Stomach (tissue), 9 donors: ENCODE data around the gene LNX2. TPM values are rescaled to one million over a fixed set of nuclear protein-coding genes. Genes with fewer than 3 reads are reported as not detected.

Experiments
- DNase-seq, 2 donors: peaks; one replicate each; pipeline versions ENCODE4 v3.0.0 to v3.0.0-alpha.2; 2013 to 2019
- H3K27ac ChIP-seq, 5 donors: fragments of 200-600 bp in 4 of 5; sonication (generic) in 4 of 5; one replicate each; pipeline ENCODE4 v1.5.1; 2013 to 2019; ENCODE audit warnings: mild to moderate bottlenecking in 1 of 5, moderate library complexity in 1 of 5
- H3K27me3 ChIP-seq, 3 donors: fragments of 200-600 bp; sonication (generic); one replicate each; pipeline ENCODE4 v1.5.1; 2017 to 2019; ENCODE audit warnings: mixed run types in 1 of 3
- H3K36me3 ChIP-seq, 4 donors: fragments of 200-600 bp; sonication (generic); 1 replicate in 3 of 4; 2 replicates in 1 of 4; pipeline ENCODE4 v1.5.1; 2016 to 2019
- H3K4me1 ChIP-seq, 4 donors: fragments of 200-600 bp; sonication (generic); one replicate each; pipeline ENCODE4 v1.5.1; 2016 to 2019
- H3K4me3 ChIP-seq, 4 donors: fragments of 200-600 bp; sonication (generic) in 3 of 4; one replicate each; pipeline ENCODE4 v1.5.1; 2016 to 2019; ENCODE audit warnings: mild to moderate bottlenecking in 1 of 4
- H3K9me3 ChIP-seq, 4 donors: fragments of 200-600 bp; sonication (generic); one replicate each; pipeline ENCODE4 v1.5.1; 2016 to 2019
- EP300 ChIP-seq: sonication (generic); formaldehyde crosslinking; IDR thresholded peaks from one replicate; pipeline ENCODE4 v1.6.1; 2017; ENCODE audit warnings: antibody characterized with exemption
- POLR2A ChIP-seq, 4 donors: fragments of 450-650 bp; IDR thresholded peaks; one replicate each; pipeline ENCODE4 v1.6.1; 2016; ENCODE audit warnings: antibody characterized with exemption in 4 of 4, control low read depth in 2 of 4, mild to moderate bottlenecking in 1 of 4, moderate library complexity in 1 of 4
- POLR2AphosphoS5 ChIP-seq, 3 donors: sonication (generic); formaldehyde crosslinking; IDR thresholded peaks; one replicate each; pipeline ENCODE4 v1.6.1; 2016; ENCODE audit warnings: antibody characterized with exemption in 3 of 3
- WGBS, 5 donors: extraction: QIAGEN DNeasy Blood & Tissue Kit in 3 of 5; methylation state at CpG; one replicate each; pipeline versions ENCODE4 v1.1.5 to v1.1.7; 2013 to 2018; 5-methylcytosine and 5-hydroxymethylcytosine counted together
- intact Hi-C: fragments of 100-400 bp; cut with DNase I; formaldehyde crosslinking; loops from one replicate; pipeline ENCODE4 v1.15.1; 2023; ENCODE audit warnings: low total_unique reads
- polyA plus RNA-seq, 3 donors: library from polyadenylated mRNA; stranded (reverse); fragments of 200-250 nt; gene quantifications; one replicate each; pipeline ENCODE4 v1.2.3, GENCODE V29; 2013
- total RNA-seq, 5 donors: library from RNA; depleted of rRNA; stranded (reverse); fragments of >200 nt; gene quantifications; one replicate each; pipeline versions ENCODE4 v1.1.0 to v1.2.3, GENCODE V29; 2014 to 2016
- TF ChIP-seq, protein P1 (sequence below), 7 experiments: fragments of 450-650 bp in 4 of 7; fragments of 200-600 bp in 3 of 7; sonication (generic) in 3 of 7; IDR thresholded peaks; one replicate each; pipeline ENCODE4 v1.5.1; 2016 to 2019; ENCODE audit warnings: antibody characterized with exemption in 7 of 7, control low read depth in 2 of 7, mild to moderate bottlenecking in 1 of 7
- donor health status: healthy with polysubstance abuse.
- donor health status: Bipolar disorder and iron deficiency.
- donor health status: healthy.

The LNX2 gene
- total and polyA plus RNA-seq, 8 donors = 3.5 to 35.7 (median 9.3) TPM

DNA sequence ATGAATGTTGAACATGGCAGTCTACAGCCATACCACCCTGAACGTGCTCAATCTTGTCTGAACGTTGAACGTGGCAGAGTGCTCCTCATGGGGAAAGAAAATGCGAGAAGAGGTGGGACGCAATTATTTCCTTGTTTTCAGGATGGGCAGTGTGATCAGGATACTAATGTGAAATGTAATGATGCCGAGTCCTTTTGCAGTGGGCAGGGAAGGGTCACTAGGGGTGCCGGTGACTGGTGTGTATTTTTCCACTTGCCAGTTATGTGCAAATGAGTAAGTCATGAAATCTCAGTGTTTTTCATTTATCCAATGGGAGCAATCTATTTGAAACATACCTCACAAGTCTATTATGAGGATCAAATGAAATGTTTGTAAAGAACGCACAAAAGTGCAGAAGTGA is 84.8 kb downstream of the LNX2 start:
- H3K27me3 ChIP-seq = no peaks in the 10 kb centered on the region
- H3K36me3 ChIP-seq = no peaks in the 10 kb centered on the region
- no peak for TF ChIP-seq EP300
- TF ChIP-seq POLR2A (IDR thresholded peaks at IDR 0.05) = no peak
- TF ChIP-seq POLR2AphosphoS5 (IDR thresholded peaks at IDR 0.05) = no peak
- TF ChIP-seq, protein P1, sequence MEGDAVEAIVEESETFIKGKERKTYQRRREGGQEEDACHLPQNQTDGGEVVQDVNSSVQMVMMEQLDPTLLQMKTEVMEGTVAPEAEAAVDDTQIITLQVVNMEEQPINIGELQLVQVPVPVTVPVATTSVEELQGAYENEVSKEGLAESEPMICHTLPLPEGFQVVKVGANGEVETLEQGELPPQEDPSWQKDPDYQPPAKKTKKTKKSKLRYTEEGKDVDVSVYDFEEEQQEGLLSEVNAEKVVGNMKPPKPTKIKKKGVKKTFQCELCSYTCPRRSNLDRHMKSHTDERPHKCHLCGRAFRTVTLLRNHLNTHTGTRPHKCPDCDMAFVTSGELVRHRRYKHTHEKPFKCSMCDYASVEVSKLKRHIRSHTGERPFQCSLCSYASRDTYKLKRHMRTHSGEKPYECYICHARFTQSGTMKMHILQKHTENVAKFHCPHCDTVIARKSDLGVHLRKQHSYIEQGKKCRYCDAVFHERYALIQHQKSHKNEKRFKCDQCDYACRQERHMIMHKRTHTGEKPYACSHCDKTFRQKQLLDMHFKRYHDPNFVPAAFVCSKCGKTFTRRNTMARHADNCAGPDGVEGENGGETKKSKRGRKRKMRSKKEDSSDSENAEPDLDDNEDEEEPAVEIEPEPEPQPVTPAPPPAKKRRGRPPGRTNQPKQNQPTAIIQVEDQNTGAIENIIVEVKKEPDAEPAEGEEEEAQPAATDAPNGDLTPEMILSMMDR (IDR thresholded peaks at IDR 0.05) = no peak
- H3K4me1 ChIP-seq = peaks cover 8 to 17% (median 8%) of the 10 kb centered on the region in 4 donors
- no peak overlapping the region for H3K4me3 ChIP-seq
- intact Hi-C loops = loop anchor here (10.0 kb wide), 1 partner anchor 289 kb away; no protein-coding TSS in a partner anchor
- H3K27ac ChIP-seq = no peak overlapping the region
- H3K9me3 ChIP-seq = no peaks in the 10 kb centered on the region
- DNase-seq = no peak
- WGBS, 5 donors = 70 to 86% (median 73%) methylated on average over 8 of the region's 8 CpGs

DNA sequence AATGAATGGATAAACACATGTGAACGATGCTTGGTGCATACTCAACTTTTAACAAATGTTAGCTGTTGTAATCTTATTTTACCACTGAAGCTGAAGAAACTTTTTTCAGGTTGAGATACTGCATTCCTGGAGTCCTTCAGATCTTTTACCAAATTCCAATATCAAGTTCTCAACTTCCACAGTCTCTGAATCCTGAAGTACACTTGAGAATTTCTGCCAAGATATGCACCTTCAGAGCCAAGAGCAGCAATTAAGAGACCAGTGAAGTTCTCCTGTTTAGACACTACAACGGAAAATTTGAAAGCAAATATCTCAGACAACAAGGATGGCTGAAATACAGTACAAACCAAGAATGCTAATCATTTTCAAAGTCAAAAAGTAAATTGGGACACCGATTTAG is 85.3 kb downstream of the LNX2 start:
- Histone ChIP-seq H3K4me1 (peaks cover 8 to 17% (median 8%) of the 10 kb centered on the region in 4 donors), H3K4me3 (no peak overlapping the region), H3K9me3 (no peaks in the 10 kb centered on the region), H3K27ac (no peak overlapping the region), H3K27me3 (no peaks in the 10 kb centered on the region), H3K36me3 (no peaks in the 10 kb centered on the region)
- DNase-seq = no peak
- intact Hi-C loops = loop anchor here (10.0 kb wide), 1 partner anchor 290 kb away; no protein-coding TSS in a partner anchor
- TF ChIP-seq POLR2A (IDR thresholded peaks at IDR 0.05) (no peak), EP300 (no peak), POLR2AphosphoS5 (IDR thresholded peaks at IDR 0.05) (no peak)
- TF ChIP-seq, protein P1 (IDR thresholded peaks at IDR 0.05) = no peak
- 48 to 68% (median 62%) methylated on average over 3 of the region's 3 CpGs for WGBS, 5 donors

DNA sequence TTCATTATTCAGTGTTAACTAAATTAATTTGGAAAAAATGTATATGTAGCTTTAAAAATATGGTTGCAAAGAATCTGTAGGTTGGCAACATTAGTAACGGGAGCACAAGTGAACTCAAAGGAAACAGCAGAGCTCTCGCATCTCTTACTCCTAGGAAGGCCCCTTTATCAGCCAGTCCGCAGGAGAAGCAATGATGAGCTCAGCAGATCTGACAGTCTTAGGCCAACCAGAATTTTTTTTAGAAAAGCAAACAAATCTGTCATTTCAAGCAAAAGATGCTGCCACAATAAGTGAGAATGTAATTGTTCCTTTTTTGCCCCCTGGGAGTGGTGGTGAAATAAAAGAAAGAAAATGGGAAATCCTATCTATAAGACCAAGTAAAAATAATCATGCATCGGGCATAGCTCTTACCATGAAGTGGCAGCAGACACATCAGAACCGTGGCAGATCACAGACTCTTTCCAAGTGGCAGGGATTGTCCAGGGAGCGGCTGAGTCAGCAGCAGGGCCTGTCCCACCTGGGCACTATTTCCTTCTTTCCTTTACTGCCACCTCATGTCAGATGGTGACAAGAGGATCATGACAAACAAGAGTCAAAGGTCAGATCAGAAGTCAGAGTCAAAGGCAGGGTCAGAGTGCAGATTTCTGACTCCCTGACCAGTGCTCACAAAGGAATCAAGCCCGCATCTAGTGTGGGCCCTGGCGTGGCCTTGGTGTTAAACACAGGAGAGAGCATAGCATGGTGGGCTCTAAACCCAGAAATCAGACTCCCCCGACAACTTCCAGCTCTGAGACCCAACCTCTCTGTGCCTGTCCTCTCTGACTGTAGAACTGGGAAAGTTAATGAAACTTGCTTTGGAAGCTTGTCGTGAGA is 86.0 kb downstream of the LNX2 start:
- Histone ChIP-seq H3K27ac (no peak overlapping the region), H3K9me3 (no peaks in the 10 kb centered on the region), H3K4me1 (peaks cover 8 to 17% (median 8%) of the 10 kb centered on the region in 4 donors), H3K4me3 (no peak overlapping the region), H3K36me3 (no peaks in the 10 kb centered on the region), H3K27me3 (no peaks in the 10 kb centered on the region)
- TF ChIP-seq POLR2AphosphoS5 (IDR thresholded peaks at IDR 0.05) = no peak
- no peak for TF ChIP-seq POLR2A (IDR thresholded peaks at IDR 0.05)
- TF ChIP-seq, protein P1 (IDR thresholded peaks at IDR 0.05) = no peak
- no peak for TF ChIP-seq EP300
- intact Hi-C loops = loop anchor here (10.0 kb wide), 1 partner anchor 290 kb away; no protein-coding TSS in a partner anchor
- 80 to 84% (median 82%) methylated on average over 10 of the region's 10 CpGs for WGBS, 5 donors
- DNase-seq = no peak

DNA sequence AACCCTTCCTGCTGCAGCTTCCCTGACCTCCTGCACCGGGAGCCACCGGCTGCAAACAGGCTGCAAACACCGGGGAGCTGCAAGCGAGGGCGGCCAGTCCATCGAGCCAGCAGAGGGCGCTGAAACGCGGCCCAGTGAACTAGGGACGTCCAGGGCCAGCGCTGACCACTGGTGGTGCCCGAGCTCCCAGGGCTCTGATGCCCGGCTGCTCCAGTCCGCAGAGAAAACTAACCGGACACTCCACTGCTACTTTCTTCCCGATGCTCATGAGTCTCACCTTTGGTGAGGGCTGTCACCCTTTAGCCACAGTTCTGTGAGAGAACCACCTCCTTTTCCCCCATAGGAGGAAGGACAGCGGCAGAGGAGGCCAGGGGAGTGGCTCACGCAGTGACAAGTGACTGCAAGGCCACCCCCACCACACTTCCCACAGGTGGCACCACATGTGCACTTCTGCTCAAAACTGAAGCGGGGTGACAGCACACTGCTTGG is 87.1 kb downstream of the LNX2 start:
- Histone ChIP-seq H3K27ac (peak overlapping the region in 1 of 5 donors; percentile 26), H3K4me3 (peak overlapping the region in 3 of 4 donors; percentile 16 to 24 (median 20)), H3K4me1 (peaks cover 8 to 17% (median 8%) of the 10 kb centered on the region in 4 donors), H3K27me3 (no peaks in the 10 kb centered on the region), H3K9me3 (peaks cover 0 to 5% (median 2%) of the 10 kb centered on the region in 4 donors), H3K36me3 (no peaks in the 10 kb centered on the region)
- intact Hi-C loops = loop anchor here (10.0 kb wide), 1 partner anchor 292 kb away; no protein-coding TSS in a partner anchor
- 5 to 10% (median 6%) methylated on average over 17 to 19 of the region's 19 CpGs for WGBS, 5 donors
- DNase-seq = peak; percentile 92 to 94
- no peak for TF ChIP-seq POLR2A (IDR thresholded peaks at IDR 0.05)
- TF ChIP-seq EP300 = no peak
- peak in 1 of 3 donors; percentile 31 for TF ChIP-seq POLR2AphosphoS5 (IDR thresholded peaks at IDR 0.05)
- TF ChIP-seq, protein P1 (IDR thresholded peaks at IDR 0.05) = peak in 5 of 7 experiments; percentile 84 to 93 (median 88)
